NCI-H187 treated with DMSO at 0.1 percent for 48 hours (cell line): Measurements from ENCODE around the gene MAL.

ENCODE experiments used
- DNase-seq: peaks from one replicate; lab custom pipeline; 2025; lab: John Stamatoyannopoulos, UW

MAL gene

GRCh38 chr2:94996305-94997100 is 29.0 kb upstream of the MAL start:
- DNase-seq: no peak

DNA sequence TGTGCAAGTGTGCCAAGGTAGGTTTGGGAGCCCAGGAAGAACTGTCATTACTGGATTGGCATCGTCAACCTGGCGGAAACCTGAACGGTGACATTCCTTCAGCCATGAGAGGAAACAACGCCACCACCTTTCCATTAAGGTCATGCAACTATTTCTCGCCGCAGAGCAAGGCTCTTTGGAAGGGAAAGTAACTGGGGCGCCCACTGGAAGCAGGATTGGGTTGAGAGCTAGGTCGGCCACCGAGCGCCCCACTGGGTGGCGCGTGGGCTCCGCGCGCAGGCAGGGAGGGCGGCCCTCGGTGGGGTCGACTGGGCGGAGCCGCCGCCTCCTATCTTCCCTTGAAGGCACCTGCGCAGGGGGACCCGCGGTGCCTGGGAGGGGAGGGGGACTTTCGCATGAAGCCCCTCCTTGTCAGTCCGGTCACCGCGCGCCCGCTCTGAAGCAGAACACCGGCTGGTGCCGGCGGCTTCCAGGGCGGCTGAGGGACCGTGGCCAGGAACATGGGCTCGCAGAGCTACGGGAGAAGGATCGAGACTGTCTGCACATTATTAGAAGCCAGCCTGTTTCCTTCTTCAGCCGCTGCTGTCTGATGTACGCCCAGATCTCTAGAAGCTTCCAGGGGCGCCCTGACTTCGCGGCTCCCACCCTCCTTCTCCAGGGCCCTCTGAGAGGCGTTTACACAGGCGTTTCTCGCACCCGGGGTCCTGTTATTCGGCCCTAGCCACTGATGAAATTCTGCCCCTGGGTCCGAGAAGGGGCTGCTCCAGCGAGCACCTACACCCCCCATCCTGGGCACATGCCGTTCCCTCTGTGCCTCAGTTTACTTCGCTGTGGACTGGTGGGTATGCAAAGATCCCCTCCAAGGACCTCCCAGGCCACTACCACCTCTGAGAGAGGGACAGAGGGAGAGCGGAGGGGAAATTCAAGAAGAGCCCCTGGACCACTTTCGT is 27.3 kb upstream of the MAL start:
- no peak for DNase-seq

GRCh38 chr2:94999431-94999883 is 26.1 kb upstream of the MAL start:
- no peak for DNase-seq

DNA sequence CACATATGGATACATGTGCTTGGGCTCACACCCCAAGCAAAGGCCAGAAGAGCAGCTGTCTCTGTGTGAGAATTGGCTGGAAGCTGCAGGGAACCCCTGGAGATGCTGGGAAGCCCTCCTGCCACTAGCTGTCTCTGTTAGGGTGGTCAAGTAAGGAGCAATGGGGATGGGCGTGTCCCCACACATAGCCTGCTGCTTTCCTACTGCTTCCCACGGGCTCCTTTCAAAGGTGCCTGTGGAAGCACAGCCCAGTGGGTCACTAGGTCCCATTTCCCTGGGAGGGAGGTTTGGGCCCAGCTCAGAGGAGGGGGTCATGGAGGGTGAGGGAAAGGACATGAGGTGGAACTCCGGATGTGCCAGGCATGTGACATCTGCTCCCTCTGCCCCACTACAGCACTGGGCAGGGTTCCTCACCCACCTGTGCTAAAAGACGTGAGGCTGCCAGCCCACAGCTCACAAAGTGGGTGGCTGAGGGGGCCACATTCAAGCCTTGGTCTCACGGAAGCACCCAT is 24.4 kb upstream of the MAL start:
- no peak for DNase-seq

DNA sequence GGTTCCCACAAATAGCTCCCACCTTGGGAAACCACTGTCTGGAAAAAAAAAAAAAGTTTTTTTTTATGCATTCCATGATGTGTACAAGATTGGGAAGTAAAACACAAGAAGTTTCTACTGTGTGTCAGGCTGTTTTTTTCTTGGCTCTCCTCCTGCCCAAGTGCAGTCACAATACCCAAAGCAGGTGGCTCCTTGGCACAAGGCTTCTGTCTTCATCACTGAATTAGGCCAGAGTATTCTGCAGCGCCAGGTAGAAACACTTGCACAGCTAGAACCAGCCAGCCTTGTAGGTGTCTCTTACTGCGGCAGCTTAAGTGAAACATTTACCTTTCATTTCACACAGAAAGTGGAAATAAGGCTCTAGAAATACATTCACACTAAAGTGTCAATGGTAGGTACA is 23.8 kb upstream of the MAL start:
- no peak for DNase-seq

GRCh38 chr2:95002498-95002897 is 23.0 kb upstream of the MAL start:
- no peak for DNase-seq

GRCh38 chr2:95004287-95004686 is 21.2 kb upstream of the MAL start:
- no peak for DNase-seq

DNA sequence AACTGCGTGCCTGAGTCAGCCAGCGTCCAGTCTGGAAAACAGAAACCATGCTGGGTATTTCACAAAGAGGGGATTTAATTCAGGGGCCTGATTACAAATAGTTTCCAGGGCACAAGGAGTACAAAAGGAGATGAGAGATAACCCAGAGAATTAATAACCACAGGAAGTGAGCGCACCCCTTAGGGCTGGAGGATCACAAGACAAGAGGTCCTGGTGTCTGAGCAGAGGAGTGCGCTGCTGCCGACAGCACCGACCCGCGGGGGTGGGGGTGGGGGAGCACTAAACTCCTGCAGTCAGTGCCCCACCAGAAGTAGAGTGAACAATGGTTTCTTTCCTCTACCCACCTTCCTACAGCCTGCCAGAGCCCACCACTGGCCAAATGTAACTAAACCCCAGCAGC is 20.8 kb upstream of the MAL start:
- no peak for DNase-seq

- no peak for DNase-seq
Measured at GRCh38 chr2:95005726-95006125, 19.8 kb upstream of the MAL start.

GRCh38 chr2:95006588-95006987 is 18.9 kb upstream of the MAL start:
- no peak for DNase-seq

- no peak for DNase-seq
Measured at GRCh38 chr2:95007031-95007609, 18.4 kb upstream of the MAL start.

DNA sequence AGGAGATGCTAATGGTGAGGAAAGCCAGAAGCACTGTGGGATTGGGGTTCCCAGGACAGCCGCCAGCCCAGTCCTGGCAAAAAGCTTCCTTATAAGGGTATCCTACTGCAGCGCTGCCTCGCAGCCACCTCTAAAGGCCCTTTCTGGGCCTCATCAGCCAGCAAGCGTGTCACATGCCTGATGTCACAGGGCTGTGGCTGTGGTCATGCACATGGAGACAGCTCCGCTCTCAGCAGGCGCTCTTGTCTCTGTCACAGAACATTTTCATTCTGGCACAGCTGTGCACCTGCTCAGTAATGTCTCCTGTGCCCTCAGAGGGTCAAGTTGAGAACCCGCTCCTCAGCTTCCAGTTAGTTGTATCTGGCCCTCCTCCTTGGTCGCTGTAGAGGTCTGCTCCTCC is 17.7 kb upstream of the MAL start:
- DNase-seq: no peak

DNA sequence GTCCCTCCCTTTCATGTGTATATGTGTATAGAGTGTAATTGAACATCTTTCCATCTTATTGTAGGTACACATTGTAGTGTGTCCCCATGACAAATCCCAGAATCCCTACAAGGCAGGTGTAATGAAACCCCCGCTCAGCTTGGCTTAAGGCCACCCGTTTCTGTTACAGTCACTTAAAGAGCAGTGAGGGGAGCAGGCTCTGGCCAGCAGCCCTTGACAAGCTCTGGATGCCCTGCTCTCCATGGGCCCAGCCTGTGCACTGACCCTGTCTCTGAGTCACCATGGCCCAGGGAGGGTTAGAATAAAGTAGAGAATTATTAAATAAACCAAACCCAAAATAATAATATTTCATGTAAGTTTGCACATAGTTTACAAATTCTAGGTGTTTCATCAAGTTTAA is 17.2 kb upstream of the MAL start:
- no peak for DNase-seq

DNA sequence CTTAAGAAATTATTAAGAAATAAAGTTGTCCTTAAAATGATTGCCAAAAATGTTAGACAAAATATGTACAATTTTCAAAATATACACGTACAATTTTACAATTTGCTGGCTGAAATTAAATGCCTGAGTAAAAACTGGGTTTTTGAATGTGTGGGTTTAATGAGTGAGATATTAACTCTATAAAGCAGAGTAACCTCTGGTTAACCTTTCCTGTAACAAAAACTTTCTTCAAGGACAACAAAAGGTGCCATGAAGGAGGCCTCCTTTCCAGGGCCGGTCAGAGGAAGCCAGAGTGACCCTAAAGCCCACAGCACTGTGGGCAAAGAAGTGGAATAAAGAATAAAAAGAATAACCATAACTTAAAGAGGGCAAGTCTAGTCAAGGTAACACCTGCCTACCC is 16.5 kb upstream of the MAL start:
- DNase-seq: no peak

- no peak for DNase-seq
Measured at GRCh38 chr2:95009412-95009811, 16.1 kb upstream of the MAL start.

DNA sequence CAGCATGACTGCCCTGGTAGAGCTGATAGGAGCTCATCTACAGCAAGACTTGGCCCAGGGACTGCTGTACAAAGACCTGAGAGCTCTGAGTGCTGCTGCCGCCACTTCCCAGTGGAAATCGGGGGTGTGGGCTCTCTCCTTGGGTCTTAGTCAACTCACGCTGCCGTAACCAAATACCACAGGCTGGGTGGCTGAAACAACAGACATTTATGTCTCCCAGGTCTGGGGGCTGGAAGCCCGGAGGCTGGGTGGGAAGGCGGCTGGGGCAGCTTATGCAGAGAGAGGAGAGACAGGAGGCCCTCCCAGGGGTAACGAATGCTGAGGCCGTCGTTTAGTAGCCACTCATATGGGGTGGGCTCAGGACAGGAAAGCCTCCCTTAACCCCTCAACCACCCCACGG is 15.4 kb upstream of the MAL start:
- DNase-seq: no peak

- no peak for DNase-seq
Measured at GRCh38 chr2:95010718-95011117, 14.8 kb upstream of the MAL start.

- DNase-seq: no peak
Measured at GRCh38 chr2:95012881-95013550, 12.5 kb upstream of the MAL start.

GRCh38 chr2:95013726-95014125 is 11.8 kb upstream of the MAL start:
- no peak for DNase-seq

- DNase-seq: no peak
Measured at GRCh38 chr2:95014126-95014708, 11.3 kb upstream of the MAL start.

GRCh38 chr2:95015261-95015912 is 10.1 kb upstream of the MAL start:
- DNase-seq: no peak
